ENCODE measurements around the gene GH2.

GRCh38 chr17:63911657-63912100 is 29.9 kb upstream of the GH2 start:
- no peak for TF ChIP-seq YY1 (IDR thresholded peaks at IDR 0.05; ENCODE audit: low read depth)
- TF ChIP-seq EP300 (IDR thresholded peaks at IDR 0.05; ENCODE audit: borderline replicate concordance) = no peak
- no peak for TF ChIP-seq FOXM1 (IDR thresholded peaks at IDR 0.05; ENCODE audit: borderline replicate concordance, low read depth)
- TF ChIP-seq RAD21 (IDR thresholded peaks at IDR 0.05; ENCODE audit: low read depth) = peak; percentile 73

Data from Ishikawa (cell line).